ENCODE data around the gene APLF. TPM values are rescaled to one million over a fixed set of nuclear protein-coding genes. Genes with fewer than 3 reads are reported as not detected.

APLF gene
- polyA plus RNA-seq, 10 donors, result 1.2 to 2.4 (median 1.8) TPM

Other genes starting within 250 kb of the APLF start
- gene PPP3R1, start 215.1 kb upstream of the APLF start, polyA plus RNA-seq (ENCODE audit: insufficient read length in 10 of 10), result 10 to 100 TPM; 44.1 to 67.9 (median 51.7) TPM
- 10 to 100 TPM; 21.7 to 33.5 (median 26.2) TPM for gene CNRIP1, start 147.6 kb upstream of the APLF start, polyA plus RNA-seq (ENCODE audit: insufficient read length in 10 of 10)
- gene PLEK, start 102.3 kb upstream of the APLF start, polyA plus RNA-seq (ENCODE audit: insufficient read length in 10 of 10), result 1 to 10 TPM; 4.1 to 7.8 (median 6.1) TPM
- 1 to 10 TPM; 1.0 to 2.4 (median 1.6) TPM for gene FBXO48, start 291 bp upstream of the APLF start, polyA plus RNA-seq (ENCODE audit: insufficient read length in 10 of 10)
- gene PROKR1, start 176.0 kb downstream of the APLF start, polyA plus RNA-seq (ENCODE audit: insufficient read length in 10 of 10), result 1 to 10 TPM in 7 of 10 donors, under 1 TPM in 3; 0.27 to 5.6 (median 1.7) TPM

All from muscle of back (tissue), 10 donors.